Body of pancreas (tissue), 4 donors: ENCODE measurements around the gene AKTIP.

Source experiments
- CTCF ChIP-seq, 7 experiments: fragments of 450-650 bp in 4 of 7; fragments of 200-600 bp in 3 of 7; sonication (generic) in 3 of 7; IDR thresholded peaks; one replicate each; pipeline ENCODE4 v1.5.1; 2016 to 2019; ENCODE audit warnings: antibody characterized with exemption in 7 of 7
- POLR2A ChIP-seq, 3 donors: fragments of 450-650 bp; IDR thresholded peaks; one replicate each; pipeline ENCODE4 v1.6.1; 2016; ENCODE audit warnings: antibody characterized with exemption in 3 of 3, mild to moderate bottlenecking in 2 of 3

GRCh38 chr16:53445534-53445933 is 57.5 kb downstream of the AKTIP start:
- TF ChIP-seq CTCF (IDR thresholded peaks at IDR 0.05) (no peak), POLR2A (IDR thresholded peaks at IDR 0.05) (no peak)
